AG10803 (cell line): ENCODE results near the gene HNRNPUL1.
A peak's percentile ranks its signal among the peaks of the same experiment; 100 is the strongest.

ENCODE experiments used
- DNase-seq: peaks from one replicate; pipeline ENCODE4 v3.0.0; 2010; ENCODE audit warnings: low read depth
- H3K4me3 ChIP-seq: 2 replicates; pipeline ENCODE4 v1.5.1; 2011; ENCODE audit warnings: mild to moderate bottlenecking, low read length, control low read depth
- TF ChIP-seq, protein P1 (sequence below): conservative IDR thresholded peaks from 2 replicates; pipeline ENCODE4 v1.5.1; 2011; ENCODE audit warnings: mild to moderate bottlenecking, low read length, control low read depth, inconsistent platforms

HNRNPUL1 gene

GRCh38 chr19:41248895-41249294 lies 15.3 kb upstream of the HNRNPUL1 start:
- H3K4me3 ChIP-seq, result no peak overlapping the region
- no peak for DNase-seq
- TF ChIP-seq, protein P1, sequence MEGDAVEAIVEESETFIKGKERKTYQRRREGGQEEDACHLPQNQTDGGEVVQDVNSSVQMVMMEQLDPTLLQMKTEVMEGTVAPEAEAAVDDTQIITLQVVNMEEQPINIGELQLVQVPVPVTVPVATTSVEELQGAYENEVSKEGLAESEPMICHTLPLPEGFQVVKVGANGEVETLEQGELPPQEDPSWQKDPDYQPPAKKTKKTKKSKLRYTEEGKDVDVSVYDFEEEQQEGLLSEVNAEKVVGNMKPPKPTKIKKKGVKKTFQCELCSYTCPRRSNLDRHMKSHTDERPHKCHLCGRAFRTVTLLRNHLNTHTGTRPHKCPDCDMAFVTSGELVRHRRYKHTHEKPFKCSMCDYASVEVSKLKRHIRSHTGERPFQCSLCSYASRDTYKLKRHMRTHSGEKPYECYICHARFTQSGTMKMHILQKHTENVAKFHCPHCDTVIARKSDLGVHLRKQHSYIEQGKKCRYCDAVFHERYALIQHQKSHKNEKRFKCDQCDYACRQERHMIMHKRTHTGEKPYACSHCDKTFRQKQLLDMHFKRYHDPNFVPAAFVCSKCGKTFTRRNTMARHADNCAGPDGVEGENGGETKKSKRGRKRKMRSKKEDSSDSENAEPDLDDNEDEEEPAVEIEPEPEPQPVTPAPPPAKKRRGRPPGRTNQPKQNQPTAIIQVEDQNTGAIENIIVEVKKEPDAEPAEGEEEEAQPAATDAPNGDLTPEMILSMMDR, result no peak

GRCh38 chr19:41249707-41250423 lies 14.3 kb upstream of the HNRNPUL1 start:
- TF ChIP-seq, protein P1, result no peak
- H3K4me3 ChIP-seq, result no peak overlapping the region
- no peak for DNase-seq

- TF ChIP-seq, protein P1, result no peak
- DNase-seq, result no peak
- no peak overlapping the region for H3K4me3 ChIP-seq
These were observed 10.5 kb upstream of the HNRNPUL1 start for GRCh38 chr19:41253660-41254059.

- TF ChIP-seq, protein P1, result no peak
- no peak for DNase-seq
- H3K4me3 ChIP-seq, result no peak overlapping the region
These were observed 9.0 kb upstream of the HNRNPUL1 start for GRCh38 chr19:41255171-41255570.

- DNase-seq, result no peak
- TF ChIP-seq, protein P1, result no peak
- H3K4me3 ChIP-seq, result peak overlapping the region; percentile 74
These were observed 2.5 kb upstream of the HNRNPUL1 start for GRCh38 chr19:41261474-41262190.

- H3K4me3 ChIP-seq, result peak overlapping the region; percentile 88
- DNase-seq, result peak; percentile 81
- TF ChIP-seq, protein P1, result no peak
These were observed 926 bp upstream of the HNRNPUL1 start for GRCh38 chr19:41263042-41263849.
